ENCODE results near the gene BEX4. TPM values are rescaled to one million over a fixed set of nuclear protein-coding genes. Genes with fewer than 3 reads are reported as not detected.

BEX4 gene
- 1.8 to 2.8 TPM (median 2.1 TPM) in 5 replicates for total RNA-seq (2022; extraction: Qiagen RNA extraction; ENCODE audit: low read depth)

GRCh38 chrX:103214870-103215424 lies at the start of gene BEX4:
BEX4 (plus strand) TSS chrX:103215108; CDS start chrX:103216154, 1,046 bp downstream.

GRCh38 chrX:103254921-103255493 lies 40.1 kb downstream of the BEX4 start, which contains the start of gene TCEAL8:
TCEAL8 (minus strand) TSS chrX:103255155; CDS start chrX:103253979, 1,176 bp downstream.

Other genes starting within 250 kb of the BEX4 start
- gene BEX1, start 150.9 kb upstream of the BEX4 start, total RNA-seq (2022; extraction: Qiagen RNA extraction; ENCODE audit: low read depth): not detected in 5 replicates
- gene NXF3, start 122.0 kb upstream of the BEX4 start, total RNA-seq (2022; extraction: Qiagen RNA extraction; ENCODE audit: low read depth): 0.28 TPM in 1 of 5 replicates, not detected in the others
- 22.7 to 37.1 TPM (median 32.2 TPM) in 5 replicates for gene TCEAL8, start 40.0 kb downstream of the BEX4 start, total RNA-seq (2022; extraction: Qiagen RNA extraction; ENCODE audit: low read depth)
- gene TCEAL5, start 61.6 kb downstream of the BEX4 start, total RNA-seq (2022; extraction: Qiagen RNA extraction; ENCODE audit: low read depth): not detected in 5 replicates
- 7.0 to 13.7 TPM (median 10.2 TPM) in 5 replicates for gene BEX2, start 95.9 kb downstream of the BEX4 start, total RNA-seq (2022; extraction: Qiagen RNA extraction; ENCODE audit: low read depth)
- gene TCEAL7, start 115.1 kb downstream of the BEX4 start, total RNA-seq (2022; extraction: Qiagen RNA extraction; ENCODE audit: low read depth): not detected in 5 replicates
- gene TCEAL9, start 141.4 kb downstream of the BEX4 start, total RNA-seq (2022; extraction: Qiagen RNA extraction; ENCODE audit: low read depth): 89.6 to 159 TPM (median 93.4 TPM) in 5 replicates
- 230 to 272 TPM (median 244 TPM) in 5 replicates for gene BEX3, start 161.4 kb downstream of the BEX4 start, total RNA-seq (2022; extraction: Qiagen RNA extraction; ENCODE audit: low read depth)

All from A549 treated with GW870086 at 1 μM for 4 hours (cell line).